ENCODE measurements around the gene HTR2A.

- TF ChIP-seq CTCF (IDR thresholded peaks at IDR 0.05) (no peak), POLR2A (IDR thresholded peaks at IDR 0.05) (no peak)
Measured at GRCh38 chr13:46926916-46927590, 30.2 kb upstream of the HTR2A start.
